IMR-90 (cell line): ENCODE data around the gene KY. TPM values are rescaled to one million over a fixed set of nuclear protein-coding genes. Genes with fewer than 3 reads are reported as not detected.

Experiments used
- ATAC-seq: fragments of 200-7000 bp; cut with Tn5 transposase; 2 replicates; pipeline ENCODE4 v1.9.1; 2020; ENCODE audit warnings: low read depth, mild to moderate bottlenecking, moderate library complexity
- BruUV-seq: library from RNA; stranded (reverse); fragments of 400-500 nt; replicated peaks from 2 replicates; lab custom pipeline; 2021; lab: Mats Ljungman, UMichigan
- CTCF ChIA-PET: fragments of 300-600 bp; formaldehyde crosslinking; extraction: SDS; loops from one replicate; lab custom pipeline; 2021; ENCODE audit warnings: antibody characterized with exemption; lab: Yijun Ruan, JAX
- POLR2A ChIA-PET: fragments of 300-600 bp; sonication (Branson Sonifier 250); formaldehyde crosslinking; loops from one replicate; lab custom pipeline; 2022; ENCODE audit warnings: antibody characterized with exemption; ENCODE audit not compliant: unreplicated experiment; lab: Charles Lee
- DNase-seq: peaks from one replicate; pipeline ENCODE4 v3.0.0; 2013
- H2AFZ ChIP-seq: replicated peaks from 2 replicates; pipeline ENCODE3; 2013; ENCODE audit warnings: low read length, mild to moderate bottlenecking; ENCODE audit not compliant: poor library complexity
- H2AK5ac ChIP-seq: 2 replicates; pipeline ENCODE4 v1.6.1; 2013; ENCODE audit warnings: low read depth, low read length, inconsistent platforms
- H2AK9ac ChIP-seq: replicated peaks from 2 replicates; pipeline ENCODE3; 2013; ENCODE audit warnings: mild to moderate bottlenecking, low read depth, low read length, moderate library complexity; ENCODE audit not compliant: poor library complexity
- H2BK120ac ChIP-seq: 2 replicates; pipeline ENCODE4 v1.6.1; 2013; ENCODE audit warnings: low read depth, low read length, inconsistent platforms
- H2BK15ac ChIP-seq: 3 replicates; pipeline ENCODE4 v1.6.1; 2013; ENCODE audit warnings: low read depth, low read length, inconsistent platforms
- H2BK20ac ChIP-seq: 2 replicates; pipeline ENCODE4 v1.6.1; 2013; ENCODE audit warnings: low read depth, mild to moderate bottlenecking, inconsistent platforms, low read length, moderate library complexity
- H2BK5ac ChIP-seq: 2 replicates; pipeline ENCODE4 v1.6.1; 2013; ENCODE audit warnings: mild to moderate bottlenecking, low read depth, low read length, inconsistent platforms; ENCODE audit not compliant: poor library complexity, severe bottlenecking
- H3K14ac ChIP-seq: replicated peaks from 2 replicates; pipeline ENCODE4 v1.6.1; 2013; ENCODE audit warnings: low read depth, low read length, inconsistent platforms
- H3K18ac ChIP-seq: 2 replicates; pipeline ENCODE4 v1.6.1; 2013; ENCODE audit warnings: low read depth, low read length, control low read depth
- H3K23ac ChIP-seq: 2 replicates; pipeline ENCODE4 v1.6.1; 2013; ENCODE audit warnings: low read depth, low read length, inconsistent platforms
- H3K27ac ChIP-seq: 2 replicates; pipeline ENCODE4 v1.5.1; 2013; ENCODE audit warnings: mild to moderate bottlenecking, control low read depth, low read length; ENCODE audit not compliant: insufficient read depth
- H3K27me3 ChIP-seq: 2 replicates; pipeline ENCODE4 v1.6.1; 2013; ENCODE audit warnings: low read length; ENCODE audit not compliant: control insufficient read depth, insufficient read depth
- H3K36me3 ChIP-seq: 2 replicates; pipeline ENCODE4 v1.6.1; 2013; ENCODE audit warnings: low read length, mixed read lengths; ENCODE audit not compliant: control insufficient read depth, insufficient read depth
- H3K4ac ChIP-seq: 2 replicates; pipeline ENCODE4 v1.6.1; 2013; ENCODE audit warnings: low read depth, low read length, inconsistent platforms
- H3K4me1 ChIP-seq: 2 replicates; pipeline ENCODE4 v1.6.1; 2013; ENCODE audit warnings: low read length, mixed read lengths; ENCODE audit not compliant: control insufficient read depth, insufficient read depth
- H3K4me2 ChIP-seq: 2 replicates; pipeline ENCODE4 v1.6.1; 2013; ENCODE audit warnings: low read depth, mild to moderate bottlenecking, control low read depth, low read length, moderate library complexity
- H3K4me3 ChIP-seq: 2 replicates; pipeline ENCODE4 v1.5.1; 2013; ENCODE audit warnings: low read depth, mild to moderate bottlenecking, control low read depth, low read length, moderate library complexity; ENCODE audit not compliant: insufficient read depth
- H3K56ac ChIP-seq: 2 replicates; pipeline ENCODE4 v1.6.1; 2013; ENCODE audit warnings: low read length, inconsistent platforms; ENCODE audit not compliant: insufficient read depth; ENCODE audit errors: extremely low read depth
- H3K79me1 ChIP-seq, 2 experiments: 2 replicates each; pipeline ENCODE4 v1.6.1; 2013; ENCODE audit warnings: low read length in 2 of 2, inconsistent platforms in 1 of 2, low read depth in 1 of 2
- H3K9ac ChIP-seq: 2 replicates; pipeline ENCODE4 v1.6.1; 2013; ENCODE audit warnings: low read depth, low read length, control low read depth
- H3K9me1 ChIP-seq: 2 replicates; pipeline ENCODE4 v1.6.1; 2013; ENCODE audit warnings: low read length, inconsistent platforms; ENCODE audit not compliant: insufficient read depth
- H3K9me3 ChIP-seq: 2 replicates; pipeline ENCODE4 v1.6.1; 2013; ENCODE audit warnings: low read length; ENCODE audit not compliant: control insufficient read depth, insufficient read depth
- H4K20me1 ChIP-seq: 2 replicates; pipeline ENCODE4 v1.6.1; 2013; ENCODE audit warnings: low read length, inconsistent platforms; ENCODE audit not compliant: insufficient read depth
- H4K5ac ChIP-seq: 2 replicates; pipeline ENCODE4 v1.6.1; 2013; ENCODE audit warnings: mild to moderate bottlenecking, low read depth, low read length, control low read depth
- H4K8ac ChIP-seq, 2 experiments: 2 replicates each; pipeline ENCODE4 v1.6.1; 2013; ENCODE audit warnings: low read depth in 2 of 2, low read length in 2 of 2, control low read depth in 1 of 2, inconsistent platforms in 1 of 2
- H4K91ac ChIP-seq: 2 replicates; pipeline ENCODE4 v1.6.1; 2013; ENCODE audit warnings: low read depth, low read length, inconsistent platforms; ENCODE audit not compliant: insufficient read depth
- BHLHE40 ChIP-seq: fragments of 150-350 bp; IDR thresholded peaks from 2 replicates; pipeline ENCODE4 v1.6.1; 2016; ENCODE audit warnings: mild to moderate bottlenecking, low read depth, low read length
- CHD1 ChIP-seq: IDR thresholded peaks from 2 replicates; pipeline ENCODE4 v1.6.1; 2012; ENCODE audit warnings: low read depth, low read length, improper control_type of control experiment
- FOS ChIP-seq: fragments of 150-350 bp; IDR thresholded peaks from 2 replicates; pipeline ENCODE4 v1.6.1; 2016; ENCODE audit warnings: low read depth, low read length
- RCOR1 ChIP-seq: IDR thresholded peaks from 2 replicates; pipeline ENCODE4 v1.6.1; 2012; ENCODE audit warnings: mild to moderate bottlenecking, low read length, improper control_type of control experiment; ENCODE audit not compliant: insufficient replicate concordance
- WGBS, 2 experiments: methylation state at CpG; one replicate each; pipeline versions ENCODE4 v1.1.5 to v1.1.7; 2013; ENCODE audit warnings: missing lambda C conversion rate in 2 of 2; ENCODE audit not compliant: insufficient read length in 1 of 2; ENCODE audit errors: extremely low coverage in 2 of 2; 5-methylcytosine and 5-hydroxymethylcytosine counted together
- dilution Hi-C: fragments of 300-500 bp; cut with HindIII; formaldehyde crosslinking; loops from one replicate; pipeline ENCODE4 v1.14.3; 2018; ENCODE audit warnings: low sequenced_read_pairs; ENCODE audit not compliant: unreplicated experiment
- in situ Hi-C: fragments of 300-500 bp; cut with MboI; formaldehyde crosslinking; loops from 3 replicates; pipeline ENCODE4 v1.14.3; 2019; ENCODE audit warnings: low sequenced_read_pairs, inconsistent platforms, mixed read lengths
- intact Hi-C: fragments of 100-400 bp; cut with micrococcal nuclease; formaldehyde crosslinking; loops from 2 replicates; pipeline ENCODE4 v1.10.0; 2022
- polyA plus RNA-seq, 3 experiments: library from polyadenylated mRNA; depleted of rRNA; stranded (reverse); fragments of >200 nt; gene quantifications; 2 replicates each; pipeline ENCODE4 v1.2.3, GENCODE V29; 2012; ENCODE audit warnings: low replicate concordance in 1 of 3
- total RNA-seq: library from RNA; depleted of rRNA; stranded (reverse); fragments of >200 nt; gene quantifications from 2 replicates; pipeline ENCODE4 v1.2.3, GENCODE V29; 2012

The KY gene
- total and polyA plus RNA-seq, 2 of the 4 experiments (the other 2 are of a cell fraction): under 0.01 to 0.09 TPM

GRCh38 chr3:134665243-134665642 lies 14.4 kb upstream of the KY start:
- Histone ChIP-seq H4K8ac (no peak overlapping the region), H3K4me2 (no peak overlapping the region), H3K79me1 (no peaks in the 10 kb centered on the region), H2BK20ac (no peak overlapping the region), H3K4me1 (peaks cover 4% of the 10 kb centered on the region; the same call in 1 of the 2 replicates), H3K9me1 (no peaks in the 10 kb centered on the region; the same call in 1 of the 2 replicates), H3K9ac (no peak overlapping the region), H3K36me3 (no peaks in the 10 kb centered on the region), H3K4me3 (no peak overlapping the region), H3K27me3 (peaks cover 9% of the 10 kb centered on the region), H3K14ac (no peak overlapping the region), H4K5ac (no peak overlapping the region), H2BK120ac (no peak overlapping the region), H4K20me1 (no peaks in the 10 kb centered on the region), H2AK9ac (no peak overlapping the region), H3K9me3 (no peaks in the 10 kb centered on the region), H2BK5ac (no peak overlapping the region), H2BK15ac (no peak overlapping the region), H3K27ac (no peak overlapping the region), H3K23ac (no peak overlapping the region), H2AK5ac (no peak overlapping the region), H2AFZ (peak overlapping the region; percentile 33), H3K56ac (no peak overlapping the region), H3K18ac (no peak overlapping the region), H4K91ac (no peak overlapping the region), H3K4ac (no peak overlapping the region)
- DNase-seq (no peak), ATAC-seq (no peak)
- TF ChIP-seq CHD1 (no peak), FOS (no peak), RCOR1 (no peak), BHLHE40 (no peak)
- WGBS, 2 experiments: 44% methylated on average over 2 of the region's 6 CpGs; no CpG with 5 or more reads in 1 of the 2 experiments
- no TSS peak for BruUV-seq
- ChIA-PET POLR2A (no interaction called here), CTCF (no interaction called here)
- dilution Hi-C loops: no loop called here
- intact Hi-C loops: no loop called here
- in situ Hi-C loops: no loop called here
